SK-N-SH treated with all-trans-retinoic acid at 6 μM for 48 hours (cell line): ENCODE data around the gene SLX1A.
"Not testable (repeated sequence)": the region's sequence is repeated elsewhere in the genome, so short reads cannot be mapped to it uniquely, and the experiment has no call there.

Experiments
- ARNTL ChIP-seq: fragments of 450-650 bp; formaldehyde crosslinking; IDR thresholded peaks from 2 replicates; pipeline ENCODE4 v1.5.0; 2020; ENCODE audit warnings: low read depth, mild to moderate bottlenecking, moderate library complexity, borderline replicate concordance
- CREB5 ChIP-seq: fragments of 250-450 bp; sonication (Bioruptor Pico); IDR thresholded peaks from 2 replicates; pipeline ENCODE4 v1.5.1; 2020; ENCODE audit warnings: low read depth, mild to moderate bottlenecking, moderate library complexity
- CSDC2 ChIP-seq: fragments of 250-450 bp; sonication (Bioruptor Pico); IDR thresholded peaks from 2 replicates; pipeline ENCODE4 v1.5.0; 2020; ENCODE audit warnings: mild to moderate bottlenecking, moderate library complexity
- ISL1 ChIP-seq: fragments of 250-450 bp; sonication (Bioruptor Pico); IDR thresholded peaks from 2 replicates; pipeline ENCODE4 v2.1.2; 2022; ENCODE audit warnings: mild to moderate bottlenecking, moderate library complexity
- OSR1 ChIP-seq: fragments of 250-450 bp; sonication (Bioruptor Pico); IDR thresholded peaks from 2 replicates; pipeline ENCODE4 v1.8.0; 2022; ENCODE audit warnings: moderate library complexity, mild to moderate bottlenecking, inconsistent platforms
- PATZ1 ChIP-seq: fragments of 250-450 bp; sonication (Bioruptor Pico); IDR thresholded peaks from 2 replicates; pipeline ENCODE4 v1.8.0; 2020; ENCODE audit warnings: mild to moderate bottlenecking, moderate library complexity, borderline replicate concordance
- PPARA ChIP-seq: fragments of 250-450 bp; sonication (Bioruptor Pico); IDR thresholded peaks from 2 replicates; pipeline ENCODE4 v1.5.0; 2020; ENCODE audit warnings: mild to moderate bottlenecking, borderline replicate concordance
- RARB ChIP-seq: fragments of 250-450 bp; sonication (Bioruptor Pico); IDR thresholded peaks from 2 replicates; pipeline ENCODE4 v1.8.0; 2021; ENCODE audit warnings: mild to moderate bottlenecking, moderate library complexity
- TCF4 ChIP-seq: fragments of 250-450 bp; sonication (Bioruptor Pico); IDR thresholded peaks from 2 replicates; pipeline ENCODE4 v1.8.0; 2021; ENCODE audit warnings: mild to moderate bottlenecking, moderate library complexity, borderline replicate concordance
- TOX ChIP-seq: fragments of 250-450 bp; sonication (Bioruptor Pico); IDR thresholded peaks from 2 replicates; pipeline ENCODE4 v1.8.0; 2021; ENCODE audit warnings: mild to moderate bottlenecking, moderate library complexity, borderline replicate concordance
- TSHZ2 ChIP-seq: fragments of 250-450 bp; sonication (Bioruptor Pico); IDR thresholded peaks from 2 replicates; pipeline ENCODE4 v1.5.0; 2020; ENCODE audit warnings: mild to moderate bottlenecking, moderate library complexity
- ZFP3 ChIP-seq: fragments of 250-450 bp; sonication (Bioruptor Pico); IDR thresholded peaks from 2 replicates; pipeline ENCODE4 v1.5.0; 2020; ENCODE audit warnings: mild to moderate bottlenecking, moderate library complexity
- ZNF70 ChIP-seq: fragments of 450-650 bp; formaldehyde crosslinking; IDR thresholded peaks from 2 replicates; pipeline ENCODE4 v1.5.0; 2020; ENCODE audit warnings: mild to moderate bottlenecking, moderate library complexity
- ZNF8 ChIP-seq: fragments of 450-650 bp; formaldehyde crosslinking; IDR thresholded peaks from 2 replicates; pipeline ENCODE4 v1.5.0; 2020; ENCODE audit warnings: mild to moderate bottlenecking, moderate library complexity

- TF ChIP-seq TCF4 (CRISPR knock-in tag); ISL1 (CRISPR knock-in tag); RARB (CRISPR knock-in tag); TOX (CRISPR knock-in tag); CREB5; TSHZ2 (CRISPR knock-in tag); OSR1 (CRISPR knock-in tag); ZNF8 (CRISPR knock-in tag); ARNTL (CRISPR knock-in tag); PPARA; CSDC2; ZFP3 (CRISPR knock-in tag); PATZ1 (CRISPR knock-in tag); ZNF70 (CRISPR knock-in tag): not testable (repeated sequence)
These were observed at the start of gene SLX1A, which contains the start of gene BOLA2B for GRCh38 chr16:30193615-30194014.
